GM23338 (cell line): ENCODE results near the gene DCLRE1B. TPM values are rescaled to one million over a fixed set of nuclear protein-coding genes. Genes with fewer than 3 reads are reported as not detected.

ENCODE experiments used
- ATAC-seq: fragments of 200-7000 bp; cut with Tn5 transposase; 3 replicates; pipeline ENCODE4 v1.9.1; 2020
- DNase-seq: peaks from one replicate; pipeline ENCODE4 v3.0.0-alpha.2; 2015; ENCODE audit warnings: low spot score
- H2AFZ ChIP-seq: fragments of 200-600 bp; sonication (generic); 2 replicates; pipeline ENCODE4 v1.8.0; 2016; ENCODE audit warnings: antibody characterized with exemption, mild to moderate bottlenecking, moderate library complexity
- H3F3A ChIP-seq: fragments of 200-600 bp; sonication (generic); replicated peaks from 2 replicates; pipeline ENCODE4 v1.8.0; 2017; ENCODE audit warnings: antibody characterized with exemption, mixed run types, low read depth
- H3K27ac ChIP-seq: fragments of 200-600 bp; sonication (generic); 2 replicates; pipeline ENCODE4 v1.6.1; 2016; ENCODE audit warnings: low read depth
- H3K27me3 ChIP-seq: fragments of 200-600 bp; sonication (generic); 2 replicates; pipeline ENCODE4 v1.8.0; 2016; ENCODE audit warnings: mild to moderate bottlenecking, mixed run types, moderate library complexity; ENCODE audit not compliant: insufficient read depth
- H3K36me3 ChIP-seq: fragments of 200-600 bp; sonication (generic); 2 replicates; pipeline ENCODE4 v1.8.0; 2016; ENCODE audit warnings: mild to moderate bottlenecking; ENCODE audit not compliant: insufficient read depth
- H3K4me1 ChIP-seq: fragments of 200-600 bp; sonication (generic); 2 replicates; pipeline ENCODE4 v1.8.0; 2016; ENCODE audit warnings: mild to moderate bottlenecking, moderate library complexity; ENCODE audit not compliant: insufficient read depth
- H3K4me2 ChIP-seq: fragments of 200-600 bp; sonication (generic); 2 replicates; pipeline ENCODE4 v1.7.1; 2017; ENCODE audit warnings: mixed run types
- H3K4me3 ChIP-seq: fragments of 200-600 bp; sonication (generic); 2 replicates; pipeline ENCODE4 v1.6.1; 2016; ENCODE audit warnings: mixed run types
- H3K79me2 ChIP-seq: fragments of 200-600 bp; sonication (generic); replicated peaks from 2 replicates; pipeline ENCODE4 v1.8.0; 2017; ENCODE audit warnings: mild to moderate bottlenecking; ENCODE audit not compliant: insufficient read depth
- H3K9me2 ChIP-seq: fragments of 200-600 bp; sonication (generic); 2 replicates; pipeline ENCODE4 v1.8.0; 2017; ENCODE audit not compliant: insufficient read depth
- H4K20me1 ChIP-seq: fragments of 200-600 bp; sonication (generic); replicated peaks from 2 replicates; pipeline ENCODE4 v1.8.0; 2017; ENCODE audit warnings: mild to moderate bottlenecking; ENCODE audit not compliant: insufficient read depth
- H3K27ac Mint-ChIP-seq: 2 replicates; pipeline ENCODE4 v1.8.0; 2020; ENCODE audit warnings: inconsistent platforms, mild to moderate bottlenecking, moderate library complexity, mixed read lengths
- H3K27me3 Mint-ChIP-seq: 3 replicates; pipeline ENCODE4 v1.8.0; 2022; ENCODE audit warnings: low read depth, mild to moderate bottlenecking, moderate library complexity, mixed read lengths, inconsistent platforms; ENCODE audit not compliant: insufficient read depth, poor library complexity
- H3K36me3 Mint-ChIP-seq: 3 replicates; pipeline ENCODE4 v1.8.0; 2021; ENCODE audit warnings: low read depth, mild to moderate bottlenecking, inconsistent platforms, moderate library complexity, mixed read lengths
- H3K4me1 Mint-ChIP-seq: 3 replicates; pipeline ENCODE4 v1.8.0; 2020; ENCODE audit warnings: mild to moderate bottlenecking, inconsistent platforms, mixed read lengths
- H3K4me3 Mint-ChIP-seq: 3 replicates; pipeline ENCODE4 v1.8.0; 2021; ENCODE audit warnings: moderate library complexity, mild to moderate bottlenecking, inconsistent platforms, mixed read lengths
- H3K9me3 Mint-ChIP-seq: 3 replicates; pipeline ENCODE4 v1.8.0; 2020; ENCODE audit warnings: moderate library complexity, mild to moderate bottlenecking, inconsistent platforms, mixed read lengths
- CREB1 ChIP-seq: fragments of 250-450 bp; sonication (Bioruptor Pico); IDR thresholded peaks from 2 replicates; pipeline ENCODE4 v1.5.0; 2020; ENCODE audit warnings: low read depth, mild to moderate bottlenecking, moderate library complexity
- EZH2phosphoT487 ChIP-seq: fragments of 200-600 bp; sonication (generic); IDR thresholded peaks from one replicate; pipeline ENCODE4 v1.8.1; 2018; ENCODE audit warnings: antibody characterized with exemption; ENCODE audit not compliant: unreplicated experiment
- JUNB ChIP-seq: IDR thresholded peaks from one replicate; pipeline ENCODE4 v1.6.1; 2016; ENCODE audit warnings: antibody characterized with exemption; ENCODE audit not compliant: unreplicated experiment
- NANOG ChIP-seq: IDR thresholded peaks from 2 replicates; pipeline ENCODE4 v1.6.1; 2016; ENCODE audit warnings: antibody characterized with exemption, borderline replicate concordance
- POLR2AphosphoS5 ChIP-seq: IDR thresholded peaks from 2 replicates; pipeline ENCODE4 v1.6.1; 2016; ENCODE audit warnings: antibody characterized with exemption, low read depth
- STAT1 ChIP-seq: IDR thresholded peaks from one replicate; pipeline ENCODE4 v1.6.1; 2016; ENCODE audit warnings: antibody characterized with exemption; ENCODE audit not compliant: unreplicated experiment
- ZNF114 ChIP-seq: fragments of 250-450 bp; sonication (Bioruptor Pico); IDR thresholded peaks from 2 replicates; pipeline ENCODE4 v1.5.0; 2020; ENCODE audit warnings: mild to moderate bottlenecking, moderate library complexity
- ZNF331 ChIP-seq: fragments of 250-450 bp; sonication (Bioruptor Pico); IDR thresholded peaks from 2 replicates; pipeline ENCODE4 v1.5.0; 2020; ENCODE audit warnings: low read depth, mild to moderate bottlenecking, moderate library complexity
- polyA plus RNA-seq: library from polyadenylated mRNA; unstranded; fragments of >200 nt; fragmentation: Nextera tagmentation; extraction: Ambion mirVana; gene quantifications from 2 replicates; pipeline ENCODE4 v1.2.1, GENCODE V29; 2016
- total RNA-seq: library from RNA; depleted of rRNA; stranded (reverse); fragments of >200 nt; shearing (Covaris generic); gene quantifications from 2 replicates; pipeline ENCODE4 v1.2.3, GENCODE V29; 2014
- TF ChIP-seq, protein P1 (sequence below): IDR thresholded peaks from one replicate; pipeline ENCODE4 v1.6.1; 2018; ENCODE audit warnings: antibody characterized with exemption; ENCODE audit not compliant: unreplicated experiment
- TF ChIP-seq, protein P2 (sequence below), 2 experiments: fragments of 200-600 bp in 1 of 2; sonication (generic) in 1 of 2; conservative IDR thresholded peaks; 2 replicates each; pipeline versions ENCODE4 v1.5.1 to v1.6.1; 2016 to 2017; ENCODE audit warnings: antibody characterized with exemption in 2 of 2, low read depth in 2 of 2, mild to moderate bottlenecking in 2 of 2, moderate library complexity in 1 of 2
- TF ChIP-seq, protein P3 (sequence below): fragments of 250-450 bp; sonication (Bioruptor Pico); IDR thresholded peaks from 2 replicates; pipeline ENCODE4 v1.5.0; 2020; ENCODE audit warnings: mild to moderate bottlenecking, moderate library complexity
- TF ChIP-seq, protein P4 (sequence below): IDR thresholded peaks from 2 replicates; pipeline ENCODE4 v1.6.1; 2016; ENCODE audit warnings: antibody characterized with exemption

Gene DCLRE1B
- total and polyA plus RNA-seq, 2 experiments from 2014 or later: 6.3 to 9.7 TPM

DNA sequence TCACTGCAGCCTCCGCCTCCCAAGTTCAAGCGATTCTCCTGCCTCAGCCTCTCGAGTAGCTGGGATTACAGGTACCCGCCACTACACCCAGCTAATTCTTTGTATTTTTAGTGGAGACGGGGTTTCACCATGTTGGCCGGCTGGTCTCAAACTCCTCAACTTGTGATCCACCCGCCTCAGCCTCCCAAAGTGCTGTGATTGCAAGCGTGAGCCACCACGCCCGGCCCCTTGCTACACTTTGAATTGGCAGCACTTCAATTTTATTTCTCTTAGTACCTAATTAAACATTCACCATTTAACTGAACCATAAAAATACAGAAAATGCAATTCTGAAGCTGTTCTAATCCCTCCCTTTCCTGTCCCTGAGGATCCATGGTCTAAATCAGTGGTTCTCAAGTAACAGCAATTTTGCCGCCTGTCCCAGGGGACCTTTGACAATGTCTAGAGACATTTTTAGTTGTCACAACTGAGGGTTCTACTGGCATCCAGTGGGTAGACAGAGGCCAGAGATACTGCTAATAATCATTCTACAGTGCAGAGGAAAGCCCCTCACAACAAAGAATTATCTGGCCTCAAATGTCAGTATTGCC, 13.4 kb upstream of the DCLRE1B start:
- H3K4me3 Mint-ChIP-seq: no peak overlapping the region

More for the DNA sequence above, 13.4 kb upstream of the DCLRE1B start:
- ATAC-seq (no peak), DNase-seq (no peak)
- H3K9me3 Mint-ChIP-seq: no peaks in the 10 kb centered on the region
- H3K27ac Mint-ChIP-seq: no peak overlapping the region
- TF ChIP-seq JUNB (no peak), ZNF114 (CRISPR knock-in tag) (no peak), ZNF331 (no peak), NANOG (no peak), POLR2AphosphoS5 (no peak), CREB1 (no peak), STAT1 (no peak), EZH2phosphoT487 (no peak)
- TF ChIP-seq, protein P1, sequence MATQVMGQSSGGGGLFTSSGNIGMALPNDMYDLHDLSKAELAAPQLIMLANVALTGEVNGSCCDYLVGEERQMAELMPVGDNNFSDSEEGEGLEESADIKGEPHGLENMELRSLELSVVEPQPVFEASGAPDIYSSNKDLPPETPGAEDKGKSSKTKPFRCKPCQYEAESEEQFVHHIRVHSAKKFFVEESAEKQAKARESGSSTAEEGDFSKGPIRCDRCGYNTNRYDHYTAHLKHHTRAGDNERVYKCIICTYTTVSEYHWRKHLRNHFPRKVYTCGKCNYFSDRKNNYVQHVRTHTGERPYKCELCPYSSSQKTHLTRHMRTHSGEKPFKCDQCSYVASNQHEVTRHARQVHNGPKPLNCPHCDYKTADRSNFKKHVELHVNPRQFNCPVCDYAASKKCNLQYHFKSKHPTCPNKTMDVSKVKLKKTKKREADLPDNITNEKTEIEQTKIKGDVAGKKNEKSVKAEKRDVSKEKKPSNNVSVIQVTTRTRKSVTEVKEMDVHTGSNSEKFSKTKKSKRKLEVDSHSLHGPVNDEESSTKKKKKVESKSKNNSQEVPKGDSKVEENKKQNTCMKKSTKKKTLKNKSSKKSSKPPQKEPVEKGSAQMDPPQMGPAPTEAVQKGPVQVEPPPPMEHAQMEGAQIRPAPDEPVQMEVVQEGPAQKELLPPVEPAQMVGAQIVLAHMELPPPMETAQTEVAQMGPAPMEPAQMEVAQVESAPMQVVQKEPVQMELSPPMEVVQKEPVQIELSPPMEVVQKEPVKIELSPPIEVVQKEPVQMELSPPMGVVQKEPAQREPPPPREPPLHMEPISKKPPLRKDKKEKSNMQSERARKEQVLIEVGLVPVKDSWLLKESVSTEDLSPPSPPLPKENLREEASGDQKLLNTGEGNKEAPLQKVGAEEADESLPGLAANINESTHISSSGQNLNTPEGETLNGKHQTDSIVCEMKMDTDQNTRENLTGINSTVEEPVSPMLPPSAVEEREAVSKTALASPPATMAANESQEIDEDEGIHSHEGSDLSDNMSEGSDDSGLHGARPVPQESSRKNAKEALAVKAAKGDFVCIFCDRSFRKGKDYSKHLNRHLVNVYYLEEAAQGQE: no peak
- TF ChIP-seq, protein P2, sequence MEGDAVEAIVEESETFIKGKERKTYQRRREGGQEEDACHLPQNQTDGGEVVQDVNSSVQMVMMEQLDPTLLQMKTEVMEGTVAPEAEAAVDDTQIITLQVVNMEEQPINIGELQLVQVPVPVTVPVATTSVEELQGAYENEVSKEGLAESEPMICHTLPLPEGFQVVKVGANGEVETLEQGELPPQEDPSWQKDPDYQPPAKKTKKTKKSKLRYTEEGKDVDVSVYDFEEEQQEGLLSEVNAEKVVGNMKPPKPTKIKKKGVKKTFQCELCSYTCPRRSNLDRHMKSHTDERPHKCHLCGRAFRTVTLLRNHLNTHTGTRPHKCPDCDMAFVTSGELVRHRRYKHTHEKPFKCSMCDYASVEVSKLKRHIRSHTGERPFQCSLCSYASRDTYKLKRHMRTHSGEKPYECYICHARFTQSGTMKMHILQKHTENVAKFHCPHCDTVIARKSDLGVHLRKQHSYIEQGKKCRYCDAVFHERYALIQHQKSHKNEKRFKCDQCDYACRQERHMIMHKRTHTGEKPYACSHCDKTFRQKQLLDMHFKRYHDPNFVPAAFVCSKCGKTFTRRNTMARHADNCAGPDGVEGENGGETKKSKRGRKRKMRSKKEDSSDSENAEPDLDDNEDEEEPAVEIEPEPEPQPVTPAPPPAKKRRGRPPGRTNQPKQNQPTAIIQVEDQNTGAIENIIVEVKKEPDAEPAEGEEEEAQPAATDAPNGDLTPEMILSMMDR (conservative IDR thresholded peaks at IDR 0.05; ENCODE audit: low read depth in 2 of 2): no peak
- TF ChIP-seq, protein P3, sequence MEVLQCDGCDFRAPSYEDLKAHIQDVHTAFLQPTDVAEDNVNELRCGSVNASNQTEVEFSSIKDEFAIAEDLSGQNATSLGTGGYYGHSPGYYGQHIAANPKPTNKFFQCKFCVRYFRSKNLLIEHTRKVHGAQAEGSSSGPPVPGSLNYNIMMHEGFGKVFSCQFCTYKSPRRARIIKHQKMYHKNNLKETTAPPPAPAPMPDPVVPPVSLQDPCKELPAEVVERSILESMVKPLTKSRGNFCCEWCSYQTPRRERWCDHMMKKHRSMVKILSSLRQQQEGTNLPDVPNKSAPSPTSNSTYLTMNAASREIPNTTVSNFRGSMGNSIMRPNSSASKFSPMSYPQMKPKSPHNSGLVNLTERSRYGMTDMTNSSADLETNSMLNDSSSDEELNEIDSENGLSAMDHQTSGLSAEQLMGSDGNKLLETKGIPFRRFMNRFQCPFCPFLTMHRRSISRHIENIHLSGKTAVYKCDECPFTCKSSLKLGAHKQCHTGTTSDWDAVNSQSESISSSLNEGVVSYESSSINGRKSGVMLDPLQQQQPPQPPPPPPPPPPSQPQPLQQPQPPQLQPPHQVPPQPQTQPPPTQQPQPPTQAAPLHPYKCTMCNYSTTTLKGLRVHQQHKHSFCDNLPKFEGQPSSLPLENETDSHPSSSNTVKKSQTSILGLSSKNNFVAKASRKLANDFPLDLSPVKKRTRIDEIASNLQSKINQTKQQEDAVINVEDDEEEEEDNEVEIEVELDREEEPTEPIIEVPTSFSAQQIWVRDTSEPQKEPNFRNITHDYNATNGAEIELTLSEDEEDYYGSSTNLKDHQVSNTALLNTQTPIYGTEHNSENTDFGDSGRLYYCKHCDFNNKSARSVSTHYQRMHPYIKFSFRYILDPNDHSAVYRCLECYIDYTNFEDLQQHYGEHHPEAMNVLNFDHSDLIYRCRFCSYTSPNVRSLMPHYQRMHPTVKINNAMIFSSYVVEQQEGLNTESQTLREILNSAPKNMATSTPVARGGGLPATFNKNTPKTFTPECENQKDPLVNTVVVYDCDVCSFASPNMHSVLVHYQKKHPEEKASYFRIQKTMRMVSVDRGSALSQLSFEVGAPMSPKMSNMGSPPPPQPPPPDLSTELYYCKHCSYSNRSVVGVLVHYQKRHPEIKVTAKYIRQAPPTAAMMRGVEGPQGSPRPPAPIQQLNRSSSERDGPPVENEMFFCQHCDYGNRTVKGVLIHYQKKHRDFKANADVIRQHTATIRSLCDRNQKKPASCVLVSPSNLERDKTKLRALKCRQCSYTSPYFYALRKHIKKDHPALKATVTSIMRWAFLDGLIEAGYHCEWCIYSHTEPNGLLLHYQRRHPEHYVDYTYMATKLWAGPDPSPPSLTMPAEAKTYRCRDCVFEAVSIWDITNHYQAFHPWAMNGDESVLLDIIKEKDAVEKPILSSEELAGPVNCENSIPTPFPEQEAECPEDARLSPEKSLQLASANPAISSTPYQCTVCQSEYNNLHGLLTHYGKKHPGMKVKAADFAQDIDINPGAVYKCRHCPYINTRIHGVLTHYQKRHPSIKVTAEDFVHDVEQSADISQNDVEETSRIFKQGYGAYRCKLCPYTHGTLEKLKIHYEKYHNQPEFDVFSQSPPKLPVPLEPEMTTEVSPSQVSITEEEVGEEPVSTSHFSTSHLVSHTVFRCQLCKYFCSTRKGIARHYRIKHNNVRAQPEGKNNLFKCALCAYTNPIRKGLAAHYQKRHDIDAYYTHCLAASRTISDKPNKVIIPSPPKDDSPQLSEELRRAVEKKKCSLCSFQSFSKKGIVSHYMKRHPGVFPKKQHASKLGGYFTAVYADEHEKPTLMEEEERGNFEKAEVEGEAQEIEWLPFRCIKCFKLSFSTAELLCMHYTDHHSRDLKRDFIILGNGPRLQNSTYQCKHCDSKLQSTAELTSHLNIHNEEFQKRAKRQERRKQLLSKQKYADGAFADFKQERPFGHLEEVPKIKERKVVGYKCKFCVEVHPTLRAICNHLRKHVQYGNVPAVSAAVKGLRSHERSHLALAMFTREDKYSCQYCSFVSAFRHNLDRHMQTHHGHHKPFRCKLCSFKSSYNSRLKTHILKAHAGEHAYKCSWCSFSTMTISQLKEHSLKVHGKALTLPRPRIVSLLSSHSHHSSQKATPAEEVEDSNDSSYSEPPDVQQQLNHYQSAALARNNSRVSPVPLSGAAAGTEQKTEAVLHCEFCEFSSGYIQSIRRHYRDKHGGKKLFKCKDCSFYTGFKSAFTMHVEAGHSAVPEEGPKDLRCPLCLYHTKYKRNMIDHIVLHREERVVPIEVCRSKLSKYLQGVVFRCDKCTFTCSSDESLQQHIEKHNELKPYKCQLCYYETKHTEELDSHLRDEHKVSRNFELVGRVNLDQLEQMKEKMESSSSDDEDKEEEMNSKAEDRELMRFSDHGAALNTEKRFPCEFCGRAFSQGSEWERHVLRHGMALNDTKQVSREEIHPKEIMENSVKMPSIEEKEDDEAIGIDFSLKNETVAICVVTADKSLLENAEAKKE (CRISPR knock-in tag): no peak
- TF ChIP-seq, protein P4, sequence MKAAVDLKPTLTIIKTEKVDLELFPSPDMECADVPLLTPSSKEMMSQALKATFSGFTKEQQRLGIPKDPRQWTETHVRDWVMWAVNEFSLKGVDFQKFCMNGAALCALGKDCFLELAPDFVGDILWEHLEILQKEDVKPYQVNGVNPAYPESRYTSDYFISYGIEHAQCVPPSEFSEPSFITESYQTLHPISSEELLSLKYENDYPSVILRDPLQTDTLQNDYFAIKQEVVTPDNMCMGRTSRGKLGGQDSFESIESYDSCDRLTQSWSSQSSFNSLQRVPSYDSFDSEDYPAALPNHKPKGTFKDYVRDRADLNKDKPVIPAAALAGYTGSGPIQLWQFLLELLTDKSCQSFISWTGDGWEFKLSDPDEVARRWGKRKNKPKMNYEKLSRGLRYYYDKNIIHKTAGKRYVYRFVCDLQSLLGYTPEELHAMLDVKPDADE: no peak
- H3K4me1 ChIP-seq: no peaks in the 10 kb centered on the region
- H3K4me3 ChIP-seq: no peak overlapping the region
- H3K4me1 Mint-ChIP-seq: no peaks in the 10 kb centered on the region
- no peaks in the 10 kb centered on the region for H3K27me3 Mint-ChIP-seq
- H3F3A ChIP-seq: no peaks in the 10 kb centered on the region
- H3K27me3 ChIP-seq: no peaks in the 10 kb centered on the region
- H4K20me1 ChIP-seq: no peaks in the 10 kb centered on the region
- 0 out of 3 replicates have a peak, but pooled peaks cover 5% of the 10 kb centered on the region for H3K36me3 Mint-ChIP-seq
- no peaks in the 10 kb centered on the region for H3K9me2 ChIP-seq
- H3K79me2 ChIP-seq: no peaks in the 10 kb centered on the region
- no peaks in the 10 kb centered on the region for H3K36me3 ChIP-seq
- H3K27ac ChIP-seq: no peak overlapping the region
- no peak overlapping the region for H3K4me2 ChIP-seq
- H2AFZ ChIP-seq: no peak overlapping the region
